ENCODE data around the gene HDDC2.

GRCh38 chr6:125332664-125333063, 30.9 kb upstream of the HDDC2 start:
- no peak for TF ChIP-seq CTCF (IDR thresholded peaks at IDR 0.05; ENCODE audit: insufficient read depth, low read length, poor library complexity, severe bottlenecking)
- no peak for TF ChIP-seq EZH2phosphoT487 (conservative IDR thresholded peaks at IDR 0.05; ENCODE audit: low read length)

Data from SU-DHL-6 (cell line).